ENCODE measurements around the gene RGCC.

DNA sequence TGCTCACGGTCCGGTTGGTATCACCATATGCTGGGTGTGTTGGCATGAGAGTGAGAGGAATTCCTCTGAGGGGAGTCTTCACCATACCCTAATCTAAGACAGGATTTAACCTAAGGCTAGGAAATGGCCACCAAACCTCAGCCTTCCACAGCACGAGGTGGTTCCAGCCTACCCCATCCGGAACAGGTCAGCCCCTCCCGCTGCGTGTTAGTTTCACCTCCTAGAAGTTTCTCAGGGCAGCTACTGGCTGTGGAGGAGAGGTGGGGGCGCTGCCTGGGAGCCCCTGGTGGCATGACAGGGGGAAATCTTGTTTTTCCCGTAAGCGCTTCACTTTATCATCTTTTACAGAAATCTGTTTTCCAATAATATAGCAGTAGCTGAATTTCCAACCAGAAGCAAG, 55.1 kb downstream of the RGCC start:
- TF ChIP-seq POLR2A (IDR thresholded peaks at IDR 0.05): no peak
- TF ChIP-seq, protein P1, sequence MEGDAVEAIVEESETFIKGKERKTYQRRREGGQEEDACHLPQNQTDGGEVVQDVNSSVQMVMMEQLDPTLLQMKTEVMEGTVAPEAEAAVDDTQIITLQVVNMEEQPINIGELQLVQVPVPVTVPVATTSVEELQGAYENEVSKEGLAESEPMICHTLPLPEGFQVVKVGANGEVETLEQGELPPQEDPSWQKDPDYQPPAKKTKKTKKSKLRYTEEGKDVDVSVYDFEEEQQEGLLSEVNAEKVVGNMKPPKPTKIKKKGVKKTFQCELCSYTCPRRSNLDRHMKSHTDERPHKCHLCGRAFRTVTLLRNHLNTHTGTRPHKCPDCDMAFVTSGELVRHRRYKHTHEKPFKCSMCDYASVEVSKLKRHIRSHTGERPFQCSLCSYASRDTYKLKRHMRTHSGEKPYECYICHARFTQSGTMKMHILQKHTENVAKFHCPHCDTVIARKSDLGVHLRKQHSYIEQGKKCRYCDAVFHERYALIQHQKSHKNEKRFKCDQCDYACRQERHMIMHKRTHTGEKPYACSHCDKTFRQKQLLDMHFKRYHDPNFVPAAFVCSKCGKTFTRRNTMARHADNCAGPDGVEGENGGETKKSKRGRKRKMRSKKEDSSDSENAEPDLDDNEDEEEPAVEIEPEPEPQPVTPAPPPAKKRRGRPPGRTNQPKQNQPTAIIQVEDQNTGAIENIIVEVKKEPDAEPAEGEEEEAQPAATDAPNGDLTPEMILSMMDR (IDR thresholded peaks at IDR 0.05): no peak
